ENCODE data around the gene PRPF19.
A peak's percentile ranks its signal among the peaks of the same experiment; 100 is the strongest.

Gene PRPF19

DNA sequence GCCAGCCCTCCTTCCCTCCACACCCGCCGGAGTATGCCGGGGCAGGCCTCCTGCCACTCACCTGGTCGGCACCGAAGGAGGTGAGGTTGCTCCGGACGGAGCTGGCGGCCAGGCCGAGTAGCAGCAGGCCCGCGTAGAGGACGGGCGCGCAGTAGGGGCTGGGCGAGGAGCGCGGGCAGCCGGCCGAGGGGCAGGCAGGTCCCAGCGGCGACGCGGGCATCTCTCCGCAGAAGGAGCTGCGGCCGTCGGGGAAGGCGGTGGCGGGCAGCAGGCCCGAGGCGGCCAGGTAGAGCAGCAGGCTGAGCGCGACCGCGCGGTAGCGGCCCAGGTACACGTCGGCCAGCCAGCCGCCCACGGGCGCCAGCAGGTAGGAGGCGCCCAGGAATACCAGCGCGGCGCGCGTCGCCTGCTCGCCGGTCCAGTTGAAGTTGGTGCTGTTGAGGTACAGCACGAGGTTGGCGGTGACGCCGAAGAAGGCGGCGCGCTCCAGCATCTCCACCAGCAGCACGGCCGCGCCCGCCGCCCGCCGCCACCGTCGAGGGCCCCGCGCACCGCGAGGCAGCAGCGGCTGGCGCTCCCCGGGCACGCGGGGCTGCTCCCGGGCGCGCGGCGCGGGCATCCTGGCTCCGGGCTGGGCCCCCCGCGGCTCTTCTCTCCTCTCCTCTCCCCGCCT lies 44.7 kb upstream of the PRPF19 start:
- no peak for TF ChIP-seq CTCF (IDR thresholded peaks at IDR 0.05; ENCODE audit: low read depth, low read length)

GRCh38 chr11:60950024-60950423 lies 43.6 kb upstream of the PRPF19 start:
- no peak for DNase-seq (ENCODE audit: extremely low read depth, low read depth)
- no peak for TF ChIP-seq CTCF (IDR thresholded peaks at IDR 0.05; ENCODE audit: low read depth, low read length)

More for the DNA sequence above, 44.7 kb upstream of the PRPF19 start:
- DNase-seq (ENCODE audit: extremely low read depth, low read depth), result no peak

GRCh38 chr11:60948250-60948649 lies 41.9 kb upstream of the PRPF19 start:
- no peak for DNase-seq (ENCODE audit: extremely low read depth, low read depth)
- TF ChIP-seq CTCF (IDR thresholded peaks at IDR 0.05; ENCODE audit: low read depth, low read length), result no peak

- no peak for DNase-seq (ENCODE audit: extremely low read depth, low read depth)
- TF ChIP-seq CTCF (IDR thresholded peaks at IDR 0.05; ENCODE audit: low read depth, low read length), result no peak
Observed at GRCh38 chr11:60947700-60948099, 41.3 kb upstream of the PRPF19 start.

GRCh38 chr11:60946601-60947264 lies 40.3 kb upstream of the PRPF19 start:
- no peak for TF ChIP-seq CTCF (IDR thresholded peaks at IDR 0.05; ENCODE audit: low read depth, low read length)
- DNase-seq (ENCODE audit: extremely low read depth, low read depth), result no peak

GRCh38 chr11:60945295-60945667 lies 38.9 kb upstream of the PRPF19 start:
- no peak for DNase-seq (ENCODE audit: extremely low read depth, low read depth)
- no peak for TF ChIP-seq CTCF (IDR thresholded peaks at IDR 0.05; ENCODE audit: low read depth, low read length)

GRCh38 chr11:60944490-60945294 lies 38.3 kb upstream of the PRPF19 start:
- DNase-seq (ENCODE audit: extremely low read depth, low read depth), result no peak
- peak; percentile 2; the same call in 1 of the 2 replicates for TF ChIP-seq CTCF (IDR thresholded peaks at IDR 0.05; ENCODE audit: low read depth, low read length)
